ENCODE data around the gene MLPH.
"Not testable (repeated sequence)": the region's sequence is repeated elsewhere in the genome, so short reads cannot be mapped to it uniquely, and the experiment has no call there.

MLPH gene

GRCh38 chr2:237592425-237592980 lies 105.5 kb downstream of the MLPH start:
- no peak for DNase-seq

GRCh38 chr2:237593036-237593435 lies 106.0 kb downstream of the MLPH start:
- DNase-seq = no peak

- no peak for DNase-seq
These were observed 106.7 kb downstream of the MLPH start for GRCh38 chr2:237593596-237594320.

GRCh38 chr2:237594514-237594871 lies 107.4 kb downstream of the MLPH start:
- no peak for DNase-seq

- not testable (repeated sequence) for DNase-seq
These were observed 108.9 kb downstream of the MLPH start for GRCh38 chr2:237595829-237596519.

GRCh38 chr2:237596520-237597195 lies 109.6 kb downstream of the MLPH start:
- no peak for DNase-seq

- DNase-seq = no peak
These were observed 110.4 kb downstream of the MLPH start for GRCh38 chr2:237597196-237598145.

GRCh38 chr2:237598468-237599208 lies 111.6 kb downstream of the MLPH start:
- no peak for DNase-seq

GRCh38 chr2:237599465-237600110 lies 112.5 kb downstream of the MLPH start:
- DNase-seq = no peak

GRCh38 chr2:237600205-237600846 lies 113.3 kb downstream of the MLPH start:
- DNase-seq = no peak

GRCh38 chr2:237601453-237602116 lies 114.5 kb downstream of the MLPH start:
- DNase-seq = no peak

- no peak for DNase-seq
These were observed 115.4 kb downstream of the MLPH start for GRCh38 chr2:237602409-237602808.

GRCh38 chr2:237603049-237603717 lies 116.1 kb downstream of the MLPH start:
- DNase-seq = no peak

- no peak for DNase-seq
These were observed 116.8 kb downstream of the MLPH start for GRCh38 chr2:237603718-237604362.

GRCh38 chr2:237604391-237604790 lies 117.3 kb downstream of the MLPH start:
- no peak for DNase-seq
